KG1 (cell line): Measurements from ENCODE around the gene MEN1.
"Not testable (repeated sequence)": the region's sequence is repeated elsewhere in the genome, so short reads cannot be mapped to it uniquely, and the experiment has no call there.

Experiments
- DNase-seq: peaks from one replicate; lab custom pipeline; 2025; lab: John Stamatoyannopoulos, UW

MEN1 gene

DNA sequence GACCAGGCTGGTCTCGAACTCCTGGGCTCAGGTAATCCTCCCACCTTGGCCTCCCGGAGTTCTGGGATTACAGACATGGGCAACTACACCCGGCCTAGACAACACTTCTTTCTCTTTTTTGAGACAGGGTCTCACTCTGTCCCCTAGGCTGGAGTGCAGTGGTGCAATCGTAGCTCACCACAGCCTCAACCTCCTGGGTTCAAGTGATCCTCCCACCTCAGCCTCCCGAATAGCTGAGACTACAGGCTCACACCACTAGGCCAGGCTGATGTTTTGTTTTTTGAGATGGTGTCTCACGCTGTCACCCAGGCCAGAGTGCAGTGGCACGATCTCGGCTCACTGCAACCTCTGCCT is 35.4 kb upstream of the MEN1 start:
- DNase-seq, result not testable (repeated sequence)

DNA sequence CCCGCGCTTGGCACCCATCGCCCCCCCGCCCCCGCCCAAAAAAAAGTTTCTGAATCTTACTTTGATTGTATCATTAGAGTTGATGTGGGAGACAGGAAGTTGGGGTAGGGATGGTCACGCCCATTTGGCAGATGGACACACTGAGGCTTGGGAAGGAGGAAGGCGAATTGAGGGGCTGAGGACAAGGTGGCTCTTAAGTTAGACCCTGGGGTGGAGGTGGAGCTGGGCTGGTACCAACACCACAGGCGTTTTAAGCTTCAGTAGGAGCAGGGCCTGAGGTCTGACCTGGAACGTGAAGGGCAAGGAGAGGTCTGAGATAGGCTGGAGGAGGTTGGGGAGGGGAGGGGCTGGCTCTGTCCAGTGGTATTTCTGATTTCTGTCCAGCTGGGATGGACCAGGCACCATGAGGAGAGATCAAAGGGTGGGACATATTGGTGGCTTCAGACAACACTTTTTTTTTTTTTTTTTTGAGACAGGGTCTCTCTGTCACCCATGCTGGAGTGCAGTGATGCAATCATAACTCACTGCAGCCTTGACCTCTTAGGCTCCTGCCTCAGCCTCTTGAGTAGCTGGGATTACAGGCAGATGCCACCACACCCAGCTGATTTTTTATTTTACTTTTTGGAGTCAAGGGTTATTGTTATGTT is 34.9 kb upstream of the MEN1 start:
- DNase-seq, result no peak

DNA sequence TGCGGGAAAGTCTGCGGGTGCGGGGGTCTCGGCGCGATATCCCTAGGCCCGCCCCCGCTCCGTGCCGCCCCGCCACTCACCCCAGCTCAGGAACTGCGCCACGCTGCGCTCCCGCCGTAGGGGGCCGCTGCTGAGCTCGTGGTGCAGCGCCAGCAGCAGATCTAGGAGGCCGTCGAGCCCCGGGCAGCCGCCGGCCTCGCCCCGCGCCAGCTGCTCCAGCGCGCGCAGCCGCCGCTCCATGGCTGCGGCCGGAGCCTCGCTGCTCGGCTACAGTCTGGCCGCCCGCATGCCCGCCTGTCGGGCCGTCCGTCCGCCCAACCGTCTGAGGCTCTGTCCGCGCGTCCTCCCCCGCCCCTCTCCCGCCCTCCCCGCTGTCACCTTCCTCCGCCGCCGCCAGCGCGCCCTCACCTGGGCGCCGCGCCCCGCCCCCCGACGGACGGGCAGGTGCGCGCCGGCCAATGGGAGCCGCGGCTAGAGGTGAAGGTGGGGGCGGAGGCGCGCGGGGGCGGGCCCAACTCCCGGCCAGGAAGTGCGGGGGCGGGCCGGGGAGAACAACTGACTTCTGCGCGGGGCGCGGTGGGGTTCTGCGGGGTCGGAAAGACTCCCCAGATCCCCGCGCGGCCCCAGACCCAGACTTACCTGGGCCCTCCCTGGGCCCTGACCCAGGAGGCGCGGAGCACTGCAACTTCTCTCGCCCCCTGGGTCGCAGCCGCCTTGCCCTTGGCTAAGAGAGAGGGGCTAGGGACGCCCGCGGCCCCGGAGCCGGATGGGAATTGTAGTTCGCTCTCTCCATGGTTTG is 34.2 kb upstream of the MEN1 start, which contains the start of gene CDC42BPG:
Gene CDC42BPG, minus strand, starts transcription at position 324 of the 799 bp plus-strand sequence. Its CDS starts 84 bp downstream, at position 240.
- peak; percentile 37 for DNase-seq

DNA sequence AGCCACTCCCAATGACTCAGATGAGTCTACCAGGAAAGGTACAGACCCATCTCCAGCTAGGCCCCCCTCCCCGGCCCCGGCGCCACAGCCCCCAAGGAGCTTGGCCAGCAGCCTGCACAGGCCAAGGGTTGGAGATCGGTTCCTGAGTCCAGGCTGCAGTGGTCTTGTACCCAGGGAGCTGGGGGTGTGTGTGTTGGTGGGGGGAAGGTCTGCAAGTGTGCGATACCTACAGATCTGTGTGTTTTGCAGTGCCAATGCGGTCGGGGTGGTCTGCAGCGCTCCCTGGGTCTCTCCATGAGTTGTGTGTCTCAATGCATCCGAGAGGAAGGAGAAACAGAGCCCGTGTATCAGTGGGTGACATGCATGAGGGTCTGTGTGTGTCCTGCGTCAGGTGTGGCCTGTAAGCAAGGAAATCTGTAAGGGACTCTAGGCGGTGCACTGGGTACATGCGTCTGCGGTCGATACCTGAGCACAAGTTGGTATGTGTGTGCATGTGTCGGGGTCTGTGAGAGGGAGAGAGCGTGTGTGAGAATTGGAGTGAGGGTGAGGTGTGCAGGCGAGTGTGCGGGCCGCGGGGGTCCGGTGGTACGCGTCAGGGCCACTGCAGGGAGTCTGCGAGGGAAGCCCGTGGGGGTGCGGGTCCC is 33.5 kb upstream of the MEN1 start:
- no peak for DNase-seq

DNA sequence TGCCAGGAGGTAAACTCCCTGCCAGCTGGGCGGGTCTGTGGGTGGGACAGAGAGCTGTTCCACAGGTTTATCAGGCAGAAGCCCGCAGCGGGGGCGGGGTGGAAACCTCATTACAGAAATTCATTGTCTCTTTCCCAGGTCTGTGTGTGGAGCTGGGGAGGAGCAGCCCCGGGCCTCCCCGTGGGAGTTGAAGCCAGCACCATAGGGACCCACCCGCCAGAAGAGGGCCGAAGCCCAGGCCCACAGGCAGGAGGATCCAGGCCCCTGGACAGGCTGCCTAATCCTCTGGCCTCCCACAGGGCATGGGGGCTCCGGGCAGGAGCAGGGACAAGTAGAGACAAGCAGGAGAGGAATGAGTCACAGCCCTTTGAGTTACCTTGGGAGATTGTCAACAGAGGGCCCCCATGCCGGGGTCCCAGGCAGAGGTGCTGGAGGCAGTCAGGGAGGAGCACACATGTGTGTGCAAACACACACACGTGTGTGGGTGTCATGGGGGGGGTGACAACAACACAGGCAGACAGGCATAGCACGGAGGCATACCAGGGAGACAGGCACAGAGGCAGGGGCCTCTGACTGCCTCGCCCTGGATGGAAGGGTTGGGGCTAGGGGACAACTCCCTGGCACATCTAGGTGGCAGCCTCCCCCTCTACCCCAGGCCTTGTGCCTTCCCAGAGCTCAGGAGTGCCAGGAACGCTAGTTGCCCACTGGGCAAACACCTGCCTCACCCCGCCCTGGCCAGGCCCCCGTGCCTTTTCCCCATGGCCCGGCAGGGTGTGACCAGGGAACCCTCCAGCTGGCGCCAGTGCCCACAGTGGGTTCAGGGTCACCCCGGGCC is 32.7 kb upstream of the MEN1 start:
- DNase-seq, result no peak

DNA sequence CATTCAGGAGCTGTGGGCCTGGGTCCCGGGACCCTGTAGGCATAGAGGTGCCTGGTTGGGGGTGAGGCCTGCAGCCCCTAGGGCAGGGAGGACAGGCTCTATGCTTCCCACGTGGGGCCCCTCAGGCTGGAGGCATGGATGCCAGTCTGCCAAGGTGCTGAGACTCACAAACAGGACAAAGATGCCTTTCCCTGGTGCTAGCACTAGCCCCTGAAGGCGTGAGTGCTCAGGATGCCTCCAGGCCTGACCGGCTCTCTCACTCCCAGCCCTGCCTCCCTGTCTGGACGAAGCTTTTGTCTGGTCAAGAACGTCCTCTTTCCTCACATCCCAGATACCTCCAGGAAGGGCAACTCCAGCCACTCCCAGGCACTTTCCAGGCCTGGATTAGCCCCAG is 32.0 kb upstream of the MEN1 start:
- no peak for DNase-seq

DNA sequence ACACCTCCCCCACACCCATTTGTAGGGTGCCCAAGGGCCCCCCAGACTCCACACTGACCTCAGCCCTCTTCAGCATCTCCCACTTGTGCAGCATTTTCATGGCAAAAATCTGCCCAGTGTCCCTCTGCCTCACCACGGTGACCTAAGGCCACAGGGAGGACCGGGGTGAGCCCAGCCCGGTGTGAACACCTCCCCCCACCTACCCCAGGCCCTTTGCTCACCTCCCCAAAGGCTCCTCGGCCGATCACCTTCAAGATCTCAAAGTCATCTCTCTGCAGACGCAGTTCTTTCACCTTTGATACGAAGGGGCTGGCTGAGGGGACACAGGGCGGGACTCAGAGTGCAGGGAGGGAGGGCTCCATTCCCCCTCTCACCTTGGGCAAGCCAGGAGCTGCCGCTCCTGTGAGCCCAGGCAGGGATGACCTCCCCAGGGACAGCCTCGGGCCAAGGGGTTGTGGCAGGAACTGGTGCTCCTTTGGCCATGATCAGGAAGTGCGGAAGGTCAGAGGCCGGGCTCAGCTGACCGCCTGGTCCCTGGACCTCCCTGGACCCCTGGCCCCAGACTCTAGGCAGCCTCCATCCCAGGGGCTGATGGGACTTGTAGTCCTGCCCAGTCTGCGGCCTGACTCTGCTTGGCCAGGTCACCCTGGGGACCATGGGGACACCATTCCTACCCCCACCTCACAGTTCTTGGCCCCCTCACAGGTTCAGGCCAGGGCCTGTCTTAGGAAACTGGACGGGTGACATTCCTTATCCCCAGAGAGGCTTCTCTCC is 31.4 kb upstream of the MEN1 start:
- DNase-seq, result no peak

DNA sequence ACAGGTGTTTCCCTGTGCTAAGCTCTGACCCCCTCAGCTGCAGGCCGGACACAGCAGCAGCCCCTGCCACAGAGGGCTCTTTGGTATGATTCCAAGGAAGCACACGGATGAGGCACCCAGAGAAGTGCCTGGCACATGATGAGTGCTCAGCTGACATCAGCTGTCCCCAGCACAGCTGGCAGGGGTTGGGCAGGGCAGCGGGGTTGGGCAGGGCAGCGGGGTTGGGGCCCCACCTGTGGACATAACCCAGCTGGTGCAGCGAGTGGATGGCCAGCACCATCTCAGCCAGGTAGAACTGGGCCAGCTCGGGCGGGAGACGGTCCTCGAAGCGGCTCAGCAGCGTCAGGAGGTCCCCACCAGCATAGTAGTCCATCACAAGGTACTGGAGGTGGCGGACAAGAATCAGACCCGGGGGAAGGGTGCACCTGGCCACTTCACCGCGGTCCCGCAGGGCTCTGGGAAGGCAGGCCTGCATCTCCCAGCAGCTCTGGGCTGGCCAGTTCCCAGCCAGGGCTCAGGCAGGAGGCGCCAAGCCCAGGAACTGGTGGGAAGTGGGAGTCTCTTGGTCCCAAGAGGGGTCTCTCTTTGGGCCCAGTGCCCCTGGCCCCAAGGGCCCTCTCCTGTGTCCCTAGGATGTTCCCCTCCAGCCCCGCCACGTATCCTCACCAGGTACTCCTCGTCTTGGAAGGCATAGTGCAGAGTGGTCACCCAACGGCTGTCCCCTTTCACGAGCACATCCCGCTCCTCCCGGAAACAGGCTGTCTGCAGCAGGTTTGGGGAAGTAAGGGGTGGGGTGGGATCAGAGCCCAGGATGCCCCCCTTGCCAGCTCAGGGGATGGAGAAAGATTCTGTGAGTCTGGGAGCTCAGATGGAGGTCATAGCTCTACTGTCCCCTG is 29.8 kb upstream of the MEN1 start:
- no peak for DNase-seq

DNA sequence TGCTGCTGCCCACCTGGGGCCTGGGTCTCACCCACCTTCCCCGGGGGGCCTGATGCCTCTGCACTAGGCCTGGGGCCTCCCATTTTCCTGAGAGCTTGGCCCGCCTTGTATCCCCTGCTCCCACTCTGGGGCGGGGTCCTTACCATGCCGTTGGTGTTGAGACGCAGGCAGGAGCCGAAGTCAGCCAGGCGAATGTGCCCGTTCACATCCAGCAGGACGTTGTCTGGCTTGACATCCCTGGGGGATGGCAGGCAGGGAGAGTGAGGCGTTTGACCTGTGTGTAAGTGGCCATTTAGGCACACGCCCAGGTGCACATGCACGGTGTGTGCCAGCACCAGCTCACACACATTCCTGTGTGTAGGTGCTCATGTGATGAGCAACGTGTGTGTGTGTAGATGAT is 29.0 kb upstream of the MEN1 start:
- no peak for DNase-seq

DNA sequence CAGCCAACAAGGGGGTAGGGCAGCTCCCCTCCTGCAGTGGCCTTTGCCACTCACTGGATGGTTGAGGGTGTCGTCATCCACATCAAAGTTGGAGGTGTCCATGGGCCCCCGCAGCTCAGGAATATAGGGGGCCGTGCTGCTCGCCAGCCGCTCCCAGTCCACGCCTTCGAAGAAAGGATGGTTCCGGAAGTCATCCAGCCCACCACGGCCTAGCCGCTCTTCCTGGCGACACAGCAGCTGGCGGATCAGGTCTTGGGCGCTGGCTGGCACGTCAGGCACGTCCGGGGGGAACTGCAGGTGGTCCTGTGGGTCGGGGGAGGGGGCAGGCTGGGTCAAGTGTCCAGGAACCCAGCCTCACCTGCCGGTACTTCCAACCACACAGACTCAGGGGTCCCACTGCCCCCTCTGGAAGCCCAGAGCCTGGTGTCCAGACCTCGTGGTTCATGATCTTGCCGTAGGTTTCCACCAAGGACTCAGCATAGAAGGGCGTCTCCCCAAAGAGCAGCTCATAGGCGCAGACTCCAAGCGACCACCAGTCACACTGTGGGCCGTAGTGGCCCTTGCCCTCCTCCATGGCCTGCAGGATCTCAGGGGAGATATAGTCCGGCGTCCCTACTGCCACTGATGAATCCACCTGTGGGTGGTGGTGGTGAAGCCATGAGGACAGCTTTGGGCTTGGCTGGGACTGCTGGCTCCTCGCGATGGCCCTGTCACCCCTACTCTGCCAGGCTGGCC is 28.4 kb upstream of the MEN1 start:
- no peak for DNase-seq

DNA sequence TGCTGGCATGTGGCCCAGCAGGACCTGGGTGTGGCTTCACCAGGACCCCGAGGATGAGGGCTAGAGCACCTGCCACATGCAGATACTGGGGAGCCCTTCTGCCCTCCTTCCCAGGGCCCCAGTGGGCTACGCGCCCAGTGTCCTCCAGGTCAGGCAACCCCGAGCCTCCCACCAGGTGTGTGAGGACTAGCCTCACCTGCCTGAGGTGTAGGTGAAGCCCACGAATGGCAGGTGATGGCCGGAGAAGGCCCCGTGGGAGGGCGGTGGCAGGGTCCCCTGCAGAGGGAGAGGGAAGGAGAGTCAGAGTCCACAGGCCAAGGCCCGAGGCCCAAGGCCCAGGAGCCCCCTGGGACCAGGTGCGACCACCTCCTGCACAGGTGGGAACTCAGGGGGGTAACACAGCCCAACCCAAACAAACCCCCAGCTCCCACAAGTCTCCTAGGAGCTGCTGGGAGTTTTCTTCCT is 27.6 kb upstream of the MEN1 start:
- no peak for DNase-seq

DNA sequence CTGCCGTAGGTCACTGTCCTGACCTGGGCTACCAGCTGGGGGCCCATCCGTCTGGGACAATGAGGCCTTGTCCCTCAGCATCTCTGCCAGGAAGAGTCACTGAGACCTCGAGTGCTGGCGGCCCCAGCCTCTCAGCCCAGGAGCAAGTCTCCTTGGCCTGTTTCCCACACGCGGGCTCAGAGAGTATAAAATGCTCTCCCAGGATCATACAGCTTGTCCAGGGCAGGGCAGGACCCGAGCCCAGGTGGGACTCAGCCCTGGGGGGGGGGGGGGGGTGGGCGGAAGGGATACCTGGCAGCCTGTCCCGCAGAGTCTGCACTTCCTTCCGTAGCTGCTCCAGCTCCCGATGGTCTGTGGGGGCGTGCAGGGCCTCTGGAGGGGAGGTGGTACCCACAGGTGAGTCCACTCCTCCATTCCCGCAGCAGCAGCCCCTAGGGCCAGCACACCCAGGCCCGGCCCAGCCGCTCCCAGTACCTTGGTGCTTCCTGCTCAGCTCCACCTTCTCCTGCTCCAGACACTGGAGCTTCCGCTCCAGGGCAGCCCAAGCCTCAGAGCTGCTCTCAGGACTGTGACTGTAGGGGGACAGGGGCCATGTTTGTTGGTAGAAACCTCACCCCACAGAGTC is 26.2 kb upstream of the MEN1 start:
- no peak for DNase-seq

DNA sequence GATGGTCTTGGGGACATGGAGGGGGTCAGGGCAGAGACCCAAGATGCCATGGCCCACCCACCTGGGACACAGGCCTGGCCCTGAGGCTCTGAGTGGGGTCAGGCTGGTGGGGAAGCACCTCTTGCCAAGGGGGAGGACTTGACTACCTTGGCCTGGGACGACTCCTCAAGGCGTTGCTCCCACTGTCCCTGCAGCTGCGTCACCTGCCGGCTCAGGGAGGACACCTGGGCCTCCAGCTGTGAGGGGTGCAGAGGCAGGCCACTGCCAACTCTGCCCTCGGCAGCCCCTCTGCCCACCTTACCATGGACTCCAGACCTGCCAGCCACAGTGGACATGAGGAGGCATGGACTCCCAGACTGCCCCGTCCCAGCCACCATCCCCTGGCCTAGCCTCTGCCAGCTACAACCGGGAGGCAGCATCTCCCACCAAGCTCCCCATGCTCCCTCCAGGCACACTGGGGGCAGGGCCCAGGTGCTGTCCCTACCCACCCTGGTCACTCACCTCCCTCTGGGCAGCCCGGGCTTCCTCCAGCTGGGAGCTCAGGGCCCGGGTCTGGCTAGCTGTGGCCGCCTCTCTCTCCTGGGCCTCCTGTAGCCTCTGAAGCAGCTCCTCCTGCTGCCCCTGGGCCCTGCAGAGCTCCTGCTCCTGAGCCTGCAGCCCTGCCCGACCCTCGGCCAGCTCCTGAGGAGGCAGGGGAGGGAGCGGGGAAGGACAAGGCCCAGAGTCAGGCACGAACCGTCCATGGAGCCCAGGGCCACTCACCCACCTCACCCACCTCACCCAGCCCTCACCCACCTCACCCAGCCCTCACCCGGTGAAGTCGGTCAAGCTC is 25.5 kb upstream of the MEN1 start:
- no peak for DNase-seq

DNA sequence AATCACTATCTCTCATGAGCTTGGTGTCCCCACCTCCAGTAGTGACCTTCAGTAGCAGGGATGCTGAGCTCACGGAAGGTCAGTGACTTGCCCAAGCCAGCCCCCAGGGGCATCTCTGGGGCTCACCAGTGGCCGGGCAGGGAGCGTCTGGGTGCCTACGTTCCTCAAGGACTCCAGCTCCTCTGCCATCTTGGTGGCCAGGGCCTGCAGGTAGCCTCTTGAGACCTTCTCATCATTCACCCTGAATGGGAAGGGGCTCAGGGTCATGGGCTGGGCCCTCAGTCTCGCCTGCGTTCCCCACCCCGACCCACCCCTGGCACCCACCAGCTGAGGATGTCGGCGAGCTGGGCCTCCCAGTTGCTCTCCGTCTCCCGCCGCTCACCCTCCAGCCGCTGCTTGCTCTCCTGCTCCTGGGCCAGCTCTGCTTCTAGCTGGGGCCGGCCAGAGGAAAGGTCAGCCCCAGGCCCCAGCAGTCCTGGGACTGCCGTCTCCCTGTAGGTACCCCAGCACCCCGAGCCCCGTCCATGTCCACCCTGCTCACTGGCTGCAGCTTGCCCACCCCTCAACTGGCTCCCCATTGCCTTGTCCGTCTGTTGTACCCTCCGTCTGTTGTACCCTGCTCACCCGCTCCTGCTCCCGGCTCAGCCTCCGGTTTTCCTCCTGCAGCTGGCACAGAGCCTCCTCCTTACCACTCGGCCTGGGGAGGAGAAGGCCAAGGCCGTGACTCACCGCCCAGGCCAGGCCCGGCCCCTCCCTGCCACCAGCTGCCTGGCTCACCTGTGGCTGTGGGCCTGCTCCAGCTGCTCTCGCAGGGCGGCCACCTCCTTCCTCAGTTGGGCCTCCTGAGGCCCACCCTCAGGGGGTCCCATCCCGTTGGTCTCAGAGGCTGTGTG is 24.6 kb upstream of the MEN1 start:
- no peak for DNase-seq

DNA sequence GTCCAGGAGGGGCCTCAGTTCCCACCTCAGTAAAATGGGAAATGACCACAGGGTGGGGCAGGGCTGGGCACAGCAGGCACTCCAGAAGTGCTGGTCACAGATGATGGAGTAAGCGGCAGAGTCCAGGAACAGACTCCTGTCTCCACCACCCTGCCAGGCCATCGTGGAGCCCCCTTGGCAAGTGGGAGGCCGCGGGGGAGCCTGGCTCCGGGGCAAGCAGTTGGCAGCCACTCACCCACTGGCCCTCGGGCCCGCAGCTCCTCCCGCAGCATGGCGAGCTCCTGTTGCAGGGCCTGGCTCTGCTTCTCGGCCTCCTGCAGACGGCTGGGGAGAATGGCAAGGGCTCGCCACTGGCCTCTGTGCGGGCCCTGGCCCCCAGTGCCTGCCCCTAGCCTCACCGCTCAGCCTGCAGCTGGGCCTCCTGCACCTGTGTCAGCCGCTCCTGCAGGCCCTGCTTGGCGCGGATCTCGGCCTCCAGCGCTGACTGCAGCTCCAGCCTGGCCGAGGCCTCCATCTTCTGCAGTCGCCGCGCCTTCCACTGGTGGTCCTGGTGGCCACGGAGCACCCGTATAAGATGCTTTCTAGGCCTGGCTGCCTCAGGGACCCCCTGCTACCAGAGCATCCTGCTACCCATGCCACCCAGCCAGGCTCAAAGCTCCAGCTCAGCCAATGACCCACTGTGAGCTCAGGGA is 23.8 kb upstream of the MEN1 start:
- DNase-seq, result no peak

DNA sequence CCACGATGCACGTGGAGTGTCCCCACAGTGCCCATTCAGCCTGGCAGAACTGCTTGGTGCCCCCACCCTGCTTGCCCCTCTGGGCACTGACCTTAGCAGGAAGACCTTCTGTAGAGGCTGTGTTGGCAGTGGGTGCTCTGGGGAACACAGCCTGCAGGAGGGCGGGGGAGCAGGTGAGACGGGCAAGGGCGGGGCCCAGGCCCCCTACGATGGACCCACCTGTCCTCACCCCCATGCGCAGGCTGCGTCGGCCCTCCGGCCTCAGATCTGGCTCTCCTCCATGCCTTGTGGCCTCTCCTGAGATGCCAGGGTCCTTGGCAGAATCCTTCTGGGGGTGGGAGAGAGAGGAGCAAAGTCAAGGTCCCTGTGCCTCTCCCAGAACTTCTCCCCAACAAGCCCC is 23.2 kb upstream of the MEN1 start:
- no peak for DNase-seq

DNA sequence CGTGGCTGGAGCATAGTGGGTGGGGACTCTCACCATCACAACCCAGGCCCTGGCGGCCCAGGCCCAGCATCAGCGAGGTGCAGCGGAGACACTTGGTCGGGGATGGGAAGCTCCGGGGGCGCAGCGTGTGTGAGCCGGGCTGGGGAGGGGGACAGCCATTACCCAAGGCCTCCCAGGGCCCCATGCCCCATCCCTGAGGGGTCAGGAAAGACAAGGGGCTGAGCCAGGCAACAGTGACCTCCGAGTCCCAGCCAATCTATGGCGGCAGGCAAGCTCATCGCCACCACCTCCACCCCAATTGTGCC is 22.8 kb upstream of the MEN1 start:
- DNase-seq, result no peak
